HG02763 (cell line): ENCODE measurements around the gene SLC25A41.
"Not testable (repeated sequence)": the region's sequence is repeated elsewhere in the genome, so short reads cannot be mapped to it uniquely, and the experiment has no call there.

ENCODE experiments used
- ATAC-seq: cut with Tn5 transposase; IDR thresholded peaks from one replicate; pipeline ENCODE4 v1.9.1; 2021; ENCODE audit warnings: mild to moderate bottlenecking, moderate library complexity; ENCODE audit not compliant: unreplicated experiment

The SLC25A41 gene

GRCh38 chr19:6412447-6413091, 21.0 kb downstream of the SLC25A41 start:
- ATAC-seq: no peak

DNA sequence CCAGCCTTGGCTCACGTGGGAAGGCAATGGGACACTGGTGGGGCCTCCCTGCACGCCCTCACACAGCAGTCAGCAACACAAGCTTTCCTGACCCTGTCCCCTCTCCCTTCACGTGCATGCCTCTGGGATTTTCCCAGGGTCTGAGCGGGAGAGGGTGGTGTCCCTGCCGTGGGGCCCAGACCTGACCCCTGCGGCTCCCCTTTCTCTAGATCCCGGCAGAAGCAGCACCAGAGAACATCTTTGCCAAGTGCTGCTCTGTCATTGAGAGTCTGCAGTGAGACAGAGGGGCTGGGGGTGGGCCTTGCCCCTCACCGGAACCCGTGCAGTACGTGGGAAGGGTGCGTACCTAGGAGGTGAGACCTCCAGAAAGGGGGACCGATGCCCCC, 21.5 kb downstream of the SLC25A41 start:
- ATAC-seq: no peak

GRCh38 chr19:6409346-6409745, 24.2 kb downstream of the SLC25A41 start:
- ATAC-seq: no peak

DNA sequence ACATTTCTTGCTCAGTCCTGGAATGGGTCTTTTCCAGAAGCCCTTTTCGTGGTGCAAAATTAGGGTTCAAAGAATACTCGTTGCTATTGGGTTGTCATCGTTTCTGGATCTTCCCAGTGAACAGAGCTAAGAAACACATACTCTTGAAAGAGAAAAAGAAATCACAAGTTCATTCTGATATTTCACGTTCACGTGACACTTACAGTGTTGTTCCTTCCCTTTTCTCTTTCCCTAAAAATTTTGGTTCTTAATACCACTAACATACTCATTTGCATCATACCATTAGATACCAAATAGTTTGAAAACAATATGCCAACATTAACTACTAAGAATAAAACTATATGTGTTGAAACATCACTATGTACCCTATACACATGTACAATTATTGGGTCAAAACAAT, 27.2 kb downstream of the SLC25A41 start:
- ATAC-seq: no peak

GRCh38 chr19:6402837-6403608, 30.5 kb downstream of the SLC25A41 start:
- ATAC-seq: no peak

DNA sequence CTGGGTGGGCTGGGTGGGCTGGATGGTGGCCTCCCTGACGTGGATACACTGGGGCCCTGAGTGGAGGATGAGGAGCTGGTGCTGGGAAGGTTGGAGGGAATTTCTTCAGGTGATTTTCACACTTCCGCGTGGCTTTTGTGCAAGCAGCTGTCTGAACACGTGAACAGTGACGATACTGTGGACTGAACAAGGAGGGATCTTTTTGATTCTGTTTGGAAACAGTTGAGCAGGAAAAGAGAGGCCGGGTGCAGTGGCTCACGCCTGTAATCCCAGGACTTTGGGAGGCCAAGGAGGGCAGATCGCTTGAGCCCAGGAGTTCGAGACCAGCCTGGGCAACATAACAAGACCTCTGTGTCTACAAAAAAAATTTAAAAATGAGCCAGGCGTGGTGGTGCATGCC, 31.5 kb downstream of the SLC25A41 start:
- ATAC-seq: no peak

GRCh38 chr19:6400062-6400944, 33.3 kb downstream of the SLC25A41 start:
- not testable (repeated sequence) for ATAC-seq

GRCh38 chr19:6396305-6396704, 37.3 kb downstream of the SLC25A41 start:
- no peak for ATAC-seq

- no peak for ATAC-seq
These were observed 38.7 kb downstream of the SLC25A41 start for GRCh38 chr19:6394831-6395230.

DNA sequence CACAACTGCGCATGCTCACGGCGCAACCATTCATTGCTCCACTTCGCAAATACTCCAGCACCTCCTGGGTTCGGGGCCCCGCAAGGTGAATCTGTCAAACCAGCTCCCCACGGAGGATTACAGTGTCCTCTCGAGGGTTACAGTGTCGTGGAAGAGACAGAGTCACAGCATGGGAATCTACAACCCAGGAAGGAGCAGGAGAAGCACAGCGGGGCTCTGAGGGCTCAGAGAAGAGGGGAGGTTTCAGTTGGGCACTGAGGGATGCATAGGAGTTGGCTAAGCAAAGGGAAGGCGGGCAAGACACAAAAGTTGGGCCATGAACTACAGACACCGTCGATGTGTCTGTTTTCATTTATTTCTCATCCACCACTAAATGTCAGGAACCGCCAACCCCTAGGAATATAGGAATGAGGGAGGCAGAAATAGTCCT, 39.6 kb downstream of the SLC25A41 start:
- ATAC-seq: no peak

DNA sequence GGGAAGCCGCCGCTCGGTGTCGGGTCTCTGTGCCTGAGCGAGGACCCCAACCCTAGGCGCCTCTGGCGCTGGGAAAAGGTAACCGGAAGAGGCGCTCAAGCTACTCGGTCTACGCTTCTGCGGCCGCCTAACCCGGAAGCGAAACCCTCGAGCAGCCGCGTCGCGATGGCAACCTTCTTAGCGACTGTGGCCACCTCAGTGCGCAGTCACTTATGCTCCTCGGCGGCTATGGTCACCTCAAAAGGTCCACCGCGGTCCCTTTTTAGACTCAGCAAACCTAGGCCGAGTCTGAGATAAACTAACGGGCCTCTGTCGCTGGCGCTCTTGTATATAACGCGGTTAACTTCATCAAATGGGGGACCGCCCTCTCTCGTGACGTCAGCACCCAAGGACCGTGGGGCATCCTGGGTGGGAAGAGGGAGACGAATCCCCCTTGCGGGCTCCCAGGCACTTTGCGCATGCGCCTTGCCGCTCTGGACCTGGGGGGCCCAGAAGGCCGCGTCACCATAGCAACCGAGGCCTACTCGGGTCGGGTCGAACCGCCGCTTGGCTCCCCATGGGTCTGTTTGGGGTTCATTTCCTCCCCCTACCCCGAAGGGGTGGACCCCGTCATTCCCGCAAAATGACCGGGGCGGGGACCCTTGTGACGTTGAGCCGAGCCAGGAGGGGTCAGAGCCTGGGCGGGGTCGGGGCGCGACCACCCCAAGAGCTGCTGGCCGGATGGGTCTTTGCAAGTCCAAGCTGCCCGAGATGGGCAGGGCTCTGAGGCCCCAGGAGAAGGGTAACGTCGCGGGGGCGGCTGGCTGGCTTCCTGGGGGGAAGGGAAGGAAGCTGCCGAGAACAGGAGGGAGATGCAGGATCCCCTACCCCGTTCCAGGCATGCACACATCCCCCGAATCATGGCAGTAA, 40.2 kb downstream of the SLC25A41 start, which contains the start of gene GTF2F1:
TSS of gene GTF2F1 (minus strand) at position 91 of the 909 bp plus-strand sequence. CDS start 169 bp downstream, outside the sequence.
- peak; percentile 83 for ATAC-seq

DNA sequence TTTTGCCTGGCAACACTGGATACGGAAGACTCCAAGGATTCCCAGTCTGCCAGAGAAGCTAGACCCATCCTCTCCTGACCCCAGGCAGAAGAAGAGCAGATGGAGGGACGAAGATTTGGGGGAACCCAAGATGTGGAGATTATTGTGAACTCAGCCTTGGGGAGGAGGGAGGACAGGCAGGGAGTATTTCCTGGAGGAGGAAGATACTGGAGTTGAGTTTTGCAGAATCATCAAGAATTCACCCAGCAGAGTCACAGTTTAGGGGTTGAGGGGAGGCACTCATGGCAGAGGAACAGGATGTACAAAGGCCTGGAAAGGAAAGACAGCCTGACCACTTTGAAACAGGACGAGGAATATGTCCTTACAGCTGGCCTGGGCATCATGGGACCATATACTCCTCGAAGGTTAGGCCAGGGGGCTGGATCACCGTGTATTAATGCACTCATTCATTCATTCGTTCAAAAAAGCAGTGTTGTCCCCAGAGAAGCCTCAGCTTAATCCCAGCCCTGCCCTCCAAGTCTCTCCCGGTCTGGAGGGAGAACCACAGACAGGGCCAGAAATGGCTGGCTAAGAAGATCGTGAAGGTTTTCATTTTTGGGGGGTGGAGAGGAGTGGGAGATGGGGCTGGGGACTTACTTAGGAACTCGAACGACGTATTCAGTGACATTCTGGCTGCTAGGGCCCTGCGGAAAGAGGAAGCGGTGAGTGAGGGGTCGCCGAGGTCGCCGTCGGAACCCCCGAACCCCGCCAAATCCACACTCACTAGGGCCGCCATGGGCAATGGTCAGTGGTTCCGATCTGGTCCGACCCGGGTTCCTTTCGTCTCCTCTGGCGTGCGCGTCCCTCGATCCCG, 41.1 kb downstream of the SLC25A41 start:
- ATAC-seq: no peak

- ATAC-seq: no peak
These were observed 46.2 kb downstream of the SLC25A41 start for GRCh38 chr19:6387372-6387771.

DNA sequence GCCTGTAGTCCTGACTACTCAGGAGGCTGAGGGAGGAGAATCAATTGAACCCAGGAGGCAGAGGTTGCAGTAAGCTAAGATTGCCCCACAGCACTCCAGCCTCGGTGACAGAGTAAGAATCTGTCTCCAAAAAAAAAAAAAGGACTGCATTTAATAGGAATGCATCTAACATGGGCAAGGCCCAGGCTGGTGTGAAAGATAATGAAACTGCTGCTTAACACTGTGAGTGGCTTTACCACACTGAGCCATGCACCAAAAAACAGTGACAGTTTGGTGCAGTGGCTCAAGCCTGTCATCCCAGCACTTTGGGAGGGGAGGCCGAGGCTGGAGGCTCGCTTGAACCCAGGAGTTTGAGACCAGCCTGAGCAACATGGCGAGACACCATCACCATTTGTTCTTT, 49.2 kb downstream of the SLC25A41 start:
- no peak for ATAC-seq

- no peak for ATAC-seq
These were observed 50.4 kb downstream of the SLC25A41 start for GRCh38 chr19:6383188-6383587.

DNA sequence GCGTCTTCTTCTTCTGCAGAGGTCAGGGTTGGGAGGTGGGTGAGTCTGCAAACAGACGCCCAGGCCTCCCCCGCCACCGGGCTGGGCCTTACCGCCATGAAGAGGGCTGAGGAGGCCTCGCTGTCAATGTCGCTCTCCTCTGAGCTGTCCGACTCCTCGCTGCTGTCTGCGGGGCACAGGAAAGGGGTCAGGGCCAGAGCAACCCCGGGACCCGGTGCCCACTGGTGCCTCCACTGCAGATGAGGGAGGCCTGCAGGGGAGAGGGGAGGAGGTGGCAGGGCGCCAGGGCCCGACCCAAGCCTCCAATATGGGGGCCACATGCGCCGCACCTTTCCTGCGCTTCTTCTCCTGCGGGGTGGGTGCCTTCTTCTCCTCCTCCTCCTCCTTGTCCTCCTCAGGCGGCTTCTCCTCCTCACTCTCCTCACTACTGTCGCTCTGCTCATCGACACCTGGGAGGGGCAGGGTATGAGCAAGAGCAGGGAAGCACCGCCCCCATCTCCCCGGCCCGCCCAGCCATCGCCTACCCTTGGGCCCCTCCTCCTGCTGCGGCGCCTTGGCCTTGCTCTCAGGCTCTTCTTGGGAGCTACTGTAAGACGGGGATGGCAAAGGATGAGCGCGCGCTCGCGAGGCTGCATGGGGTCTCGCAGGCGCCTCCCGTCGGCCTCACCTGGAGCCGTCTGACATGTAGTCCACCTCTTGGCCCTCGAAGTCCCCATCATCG, 52.4 kb downstream of the SLC25A41 start:
- no peak for ATAC-seq

GRCh38 chr19:6379744-6380143, 53.8 kb downstream of the SLC25A41 start:
- ATAC-seq: no peak

GRCh38 chr19:6378486-6378885, 55.1 kb downstream of the SLC25A41 start:
- ATAC-seq: no peak

DNA sequence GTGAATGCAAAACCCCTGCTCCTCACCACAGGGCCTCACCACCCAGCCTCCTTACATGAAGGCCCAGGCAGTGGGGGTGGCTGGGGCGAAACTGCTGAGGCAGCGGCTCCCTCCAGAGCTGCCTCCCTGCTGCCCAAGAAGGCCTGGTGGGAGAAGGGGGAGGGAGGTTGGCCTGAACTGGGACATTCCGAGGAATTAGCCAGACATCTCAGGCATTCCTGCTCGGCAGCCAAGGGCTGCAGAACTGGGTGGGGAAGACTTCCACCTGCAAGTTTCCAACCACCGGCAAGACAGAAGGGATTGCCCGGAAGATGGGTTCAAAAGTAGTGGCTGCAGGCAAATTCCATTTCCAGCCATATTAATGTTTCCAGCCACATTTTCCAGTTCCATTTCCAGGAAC, 55.5 kb downstream of the SLC25A41 start:
- no peak for ATAC-seq
